Gastroesophageal sphincter (tissue), 4 donors: ENCODE results near the gene NRXN3. TPM values are rescaled to one million over a fixed set of nuclear protein-coding genes. Genes with fewer than 3 reads are reported as not detected.

Experiments used
- ATAC-seq: fragments of 150-250 bp; one replicate; pipeline ENCODE4 v1.9.1; 2016; ENCODE audit warnings: mild to moderate bottlenecking, moderate library complexity
- H3K27ac ChIP-seq, 4 donors: fragments of 200-600 bp; sonication (generic) in 3 of 4; 1 replicate in 3 of 4; 2 replicates in 1 of 4; pipeline ENCODE4 v1.5.1; 2016 to 2019
- H3K27me3 ChIP-seq: fragments of 200-600 bp; sonication (generic); one replicate; pipeline ENCODE4 v1.5.1; 2019
- H3K36me3 ChIP-seq, 2 donors: fragments of 200-600 bp; sonication (generic); one replicate each; pipeline ENCODE4 v1.5.1; 2019; ENCODE audit warnings: control low read depth in 1 of 2
- H3K4me1 ChIP-seq, 3 donors: fragments of 200-600 bp; sonication (generic); 1 replicate in 2 of 3; 2 replicates in 1 of 3; pipeline ENCODE4 v1.5.1; 2016 to 2019; ENCODE audit warnings: control low read depth in 2 of 3
- H3K4me3 ChIP-seq, 2 donors: fragments of 200-600 bp; sonication (generic); one replicate each; pipeline ENCODE4 v1.5.1; 2019; ENCODE audit warnings: mild to moderate bottlenecking in 1 of 2, moderate library complexity in 1 of 2
- H3K9me3 ChIP-seq, 3 donors: fragments of 200-600 bp; sonication (generic); one replicate each; pipeline ENCODE4 v1.5.1; 2017 to 2019; ENCODE audit warnings: control low read depth in 2 of 3
- CTCF ChIP-seq, 4 experiments: fragments of 200-600 bp in 2 of 4; fragments of 450-650 bp in 2 of 4; sonication (generic) in 1 of 4; IDR thresholded peaks; one replicate each; pipeline ENCODE4 v1.5.1; 2017 to 2019; ENCODE audit warnings: antibody characterized with exemption in 4 of 4, mild to moderate bottlenecking in 2 of 4, moderate library complexity in 2 of 4
- EP300 ChIP-seq: sonication (generic); formaldehyde crosslinking; IDR thresholded peaks from one replicate; pipeline ENCODE4 v1.6.1; 2017; ENCODE audit warnings: antibody characterized with exemption, mild to moderate bottlenecking
- POLR2A ChIP-seq, 2 donors: fragments of 450-650 bp; IDR thresholded peaks; one replicate each; pipeline ENCODE4 v1.6.1; 2017; ENCODE audit warnings: antibody characterized with exemption in 2 of 2, mild to moderate bottlenecking in 2 of 2, moderate library complexity in 1 of 2
- POLR2AphosphoS5 ChIP-seq: sonication (generic); formaldehyde crosslinking; IDR thresholded peaks from one replicate; pipeline ENCODE4 v1.6.1; 2017; ENCODE audit warnings: antibody characterized with exemption
- WGBS, 2 donors: methylation state at CpG; one replicate each; pipeline ENCODE4 v1.1.5; 2018; ENCODE audit warnings: low coverage in 1 of 2; 5-methylcytosine and 5-hydroxymethylcytosine counted together
- total RNA-seq, 4 donors: library from RNA; depleted of rRNA; stranded (reverse); fragments of >200 nt; gene quantifications; one replicate each; pipeline ENCODE4 v1.1.0, GENCODE V29; 2016

NRXN3 gene
- total RNA-seq, 4 donors from 2014 or later, result 74.2 to 192 (median 98.2) TPM

GRCh38 chr14:78238141-78238540 lies 68.0 kb downstream of the NRXN3 start:
- Histone ChIP-seq H3K4me3 (no peak overlapping the region), H3K27me3 (no peaks in the 10 kb centered on the region), H3K9me3 (no peaks in the 10 kb centered on the region), H3K27ac (no peak overlapping the region), H3K36me3 (no peaks in the 10 kb centered on the region), H3K4me1 (no peaks in the 10 kb centered on the region)
- ATAC-seq, result no peak
- 77% methylated on average over 7 to 9 of the region's 10 CpGs for WGBS, 2 donors
- no peak for TF ChIP-seq POLR2AphosphoS5
- no peak for TF ChIP-seq EP300
- no peak for TF ChIP-seq CTCF (IDR thresholded peaks at IDR 0.05)
- TF ChIP-seq POLR2A (IDR thresholded peaks at IDR 0.05), result no peak

GRCh38 chr14:78240567-78240966 lies 70.4 kb downstream of the NRXN3 start:
- 51% methylated on average over 2 of the region's 3 CpGs; no CpG with 5 or more reads in 1 of the 2 donors for WGBS, 2 donors
- ATAC-seq, result no peak

GRCh38 chr14:78242086-78242485 lies 71.9 kb downstream of the NRXN3 start:
- no peaks in the 10 kb centered on the region for H3K27me3 ChIP-seq
- TF ChIP-seq POLR2AphosphoS5, result no peak
- TF ChIP-seq POLR2A (IDR thresholded peaks at IDR 0.05), result no peak
- no peak for TF ChIP-seq EP300
- no peak for TF ChIP-seq CTCF (IDR thresholded peaks at IDR 0.05)
- no peak overlapping the region for H3K4me3 ChIP-seq
- 49 to 60% methylated on average over 3 to 4 of the region's 5 CpGs for WGBS, 2 donors
- no peaks in the 10 kb centered on the region for H3K4me1 ChIP-seq
- H3K27ac ChIP-seq, result no peak overlapping the region
- H3K9me3 ChIP-seq, result no peaks in the 10 kb centered on the region
- no peaks in the 10 kb centered on the region for H3K36me3 ChIP-seq
- peak; percentile 13 for ATAC-seq

More at GRCh38 chr14:78240567-78240966, 70.4 kb downstream of the NRXN3 start:
- Histone ChIP-seq H3K27ac (no peak overlapping the region), H3K27me3 (no peaks in the 10 kb centered on the region), H3K36me3 (no peaks in the 10 kb centered on the region), H3K4me3 (no peak overlapping the region), H3K9me3 (no peaks in the 10 kb centered on the region), H3K4me1 (no peaks in the 10 kb centered on the region)
- no peak for TF ChIP-seq EP300
- no peak for TF ChIP-seq CTCF (IDR thresholded peaks at IDR 0.05)
- no peak for TF ChIP-seq POLR2AphosphoS5
- TF ChIP-seq POLR2A (IDR thresholded peaks at IDR 0.05), result no peak

GRCh38 chr14:78243187-78243586 lies 73.0 kb downstream of the NRXN3 start:
- no peaks in the 10 kb centered on the region for H3K4me1 ChIP-seq
- H3K36me3 ChIP-seq, result no peaks in the 10 kb centered on the region
- no peak overlapping the region for H3K4me3 ChIP-seq
- no peak for ATAC-seq
- H3K9me3 ChIP-seq, result no peaks in the 10 kb centered on the region
- H3K27me3 ChIP-seq, result no peaks in the 10 kb centered on the region
- 76% methylated on average over 6 of the region's 20 CpGs; no CpG with 5 or more reads in 1 of the 2 donors for WGBS, 2 donors
- H3K27ac ChIP-seq, result no peak overlapping the region
- TF ChIP-seq EP300, result no peak
- no peak for TF ChIP-seq CTCF (IDR thresholded peaks at IDR 0.05)

GRCh38 chr14:78245238-78245637 lies 75.1 kb downstream of the NRXN3 start:
- WGBS, 2 donors, result no CpG with 5 or more reads among the region's 1 CpG
- TF ChIP-seq CTCF (IDR thresholded peaks at IDR 0.05) (no peak), POLR2AphosphoS5 (no peak), EP300 (no peak), POLR2A (IDR thresholded peaks at IDR 0.05) (no peak)
- peaks cover 14% of the 10 kb centered on the region for H3K27me3 ChIP-seq
- H3K9me3 ChIP-seq, result no peaks in the 10 kb centered on the region
- H3K4me3 ChIP-seq, result no peak overlapping the region
- H3K36me3 ChIP-seq, result no peaks in the 10 kb centered on the region
- no peak overlapping the region for H3K27ac ChIP-seq
- no peaks in the 10 kb centered on the region for H3K4me1 ChIP-seq
- ATAC-seq, result no peak
